Activated T-cell treated with anti-CD3 and anti-CD28 coated beads for 1 hour (primary cell): ENCODE data around the gene MRPL44.
"Not testable (repeated sequence)": the region's sequence is repeated elsewhere in the genome, so short reads cannot be mapped to it uniquely, and the experiment has no call there.

Source experiments
- DNase-seq: peaks from one replicate; pipeline ENCODE4 v3.0.0-alpha.2; 2020; ENCODE audit warnings: low read depth

Gene MRPL44

DNA sequence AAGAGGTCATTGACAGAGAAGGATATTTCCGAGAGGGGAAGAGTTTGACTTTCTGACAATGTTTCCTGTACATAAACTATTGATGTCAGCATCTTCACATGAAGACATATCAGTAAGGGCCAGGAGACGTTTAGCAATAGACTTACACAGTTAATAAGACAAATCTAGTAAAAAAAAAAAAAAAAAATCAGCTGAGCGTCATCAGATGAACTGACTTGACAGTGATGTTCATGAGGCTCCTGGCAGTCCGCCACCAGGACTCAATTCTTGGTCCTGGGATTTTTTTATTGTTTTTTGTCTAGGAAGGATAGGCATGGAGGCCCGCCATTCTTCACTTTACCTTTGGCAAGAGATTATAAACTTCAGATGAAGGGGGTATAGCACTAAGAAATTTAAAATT, 14.5 kb downstream of the MRPL44 start:
- DNase-seq = no peak

DNA sequence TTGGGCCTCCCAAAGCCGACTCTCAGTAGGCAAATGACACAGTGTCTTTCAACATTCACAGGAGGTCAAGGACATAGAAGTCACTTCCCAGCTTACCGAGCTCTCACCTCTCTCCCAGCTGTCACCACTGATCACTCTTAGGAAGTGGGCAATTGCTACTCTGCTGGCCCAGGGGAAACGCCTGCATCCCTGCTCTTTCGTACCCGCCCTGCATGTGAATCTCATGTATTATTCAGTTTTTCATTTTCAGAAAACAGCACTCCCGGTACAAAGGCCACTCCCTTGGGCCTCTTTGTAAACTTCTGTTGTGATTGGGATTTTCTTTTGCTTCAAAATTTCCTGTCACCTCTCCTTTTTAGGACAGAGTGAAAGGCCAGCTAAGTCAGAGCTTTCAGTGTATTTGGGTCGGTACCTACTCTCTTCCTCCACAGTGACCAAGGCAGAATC, 15.4 kb downstream of the MRPL44 start:
- DNase-seq = no peak

DNA sequence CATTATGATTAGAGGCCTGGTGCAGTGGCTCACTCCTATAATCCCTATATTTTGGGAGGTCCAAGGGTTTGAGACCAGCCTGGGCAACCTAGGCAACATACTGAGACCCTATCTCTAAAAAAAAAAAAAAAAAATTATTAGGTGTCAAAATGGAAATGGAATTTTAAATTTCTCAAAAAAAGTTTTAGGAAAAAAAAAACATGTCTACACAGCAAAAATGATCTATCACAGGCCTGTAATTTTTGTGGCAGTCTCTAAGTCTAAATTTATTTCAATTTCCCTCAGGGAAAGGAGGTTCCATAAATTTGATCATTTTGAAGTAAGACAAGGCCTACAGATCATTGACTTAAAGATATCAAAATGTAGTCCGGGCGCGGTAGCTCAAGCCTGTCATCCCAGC, 16.3 kb downstream of the MRPL44 start:
- no peak for DNase-seq

DNA sequence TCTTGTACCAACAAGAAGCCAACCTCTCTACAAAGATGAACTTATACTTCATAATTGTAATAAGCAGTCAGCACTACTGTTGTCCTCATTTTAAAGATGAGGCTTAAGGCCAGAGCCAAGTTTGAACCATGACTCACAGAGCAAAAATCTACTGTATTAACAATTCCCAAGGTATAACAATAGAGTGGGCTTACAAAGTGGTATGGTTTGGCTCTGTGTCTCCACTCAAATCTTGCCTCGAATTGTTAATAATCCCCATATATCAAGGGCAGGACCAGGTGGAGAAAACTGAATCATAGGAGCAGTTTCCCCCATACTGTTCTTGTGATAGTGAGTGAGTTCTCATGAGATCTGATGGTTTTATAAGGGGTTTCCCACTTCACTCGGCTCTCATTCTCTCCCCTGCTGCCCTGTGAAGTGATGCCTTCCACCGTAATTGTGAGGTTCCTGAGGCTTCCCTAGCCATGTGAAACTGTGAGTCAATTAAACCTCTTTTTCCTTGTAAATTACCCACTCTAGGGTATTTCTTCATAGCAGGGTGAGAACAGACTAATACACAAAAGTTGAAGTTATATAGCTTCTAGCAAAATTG, 19.5 kb downstream of the MRPL44 start:
- DNase-seq = no peak

DNA sequence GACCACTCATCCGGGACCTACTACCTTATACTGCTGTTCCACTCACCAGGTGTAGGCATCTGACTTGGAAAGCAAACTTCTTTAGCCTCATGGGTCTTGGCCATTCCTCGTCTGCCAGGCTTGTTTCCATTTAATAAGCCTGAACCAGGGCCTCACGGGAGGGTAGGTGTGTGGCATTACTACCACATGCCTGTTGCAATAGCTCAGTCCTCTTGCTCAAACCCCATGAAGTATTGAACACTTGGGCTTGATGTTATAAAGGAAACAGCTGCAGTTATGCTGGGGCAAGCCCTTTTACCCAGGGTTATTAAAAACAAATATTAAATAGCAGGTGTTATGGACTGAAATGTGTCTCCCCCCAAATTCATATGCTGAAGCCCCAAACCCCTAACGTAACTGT, 21.2 kb downstream of the MRPL44 start:
- DNase-seq = no peak

DNA sequence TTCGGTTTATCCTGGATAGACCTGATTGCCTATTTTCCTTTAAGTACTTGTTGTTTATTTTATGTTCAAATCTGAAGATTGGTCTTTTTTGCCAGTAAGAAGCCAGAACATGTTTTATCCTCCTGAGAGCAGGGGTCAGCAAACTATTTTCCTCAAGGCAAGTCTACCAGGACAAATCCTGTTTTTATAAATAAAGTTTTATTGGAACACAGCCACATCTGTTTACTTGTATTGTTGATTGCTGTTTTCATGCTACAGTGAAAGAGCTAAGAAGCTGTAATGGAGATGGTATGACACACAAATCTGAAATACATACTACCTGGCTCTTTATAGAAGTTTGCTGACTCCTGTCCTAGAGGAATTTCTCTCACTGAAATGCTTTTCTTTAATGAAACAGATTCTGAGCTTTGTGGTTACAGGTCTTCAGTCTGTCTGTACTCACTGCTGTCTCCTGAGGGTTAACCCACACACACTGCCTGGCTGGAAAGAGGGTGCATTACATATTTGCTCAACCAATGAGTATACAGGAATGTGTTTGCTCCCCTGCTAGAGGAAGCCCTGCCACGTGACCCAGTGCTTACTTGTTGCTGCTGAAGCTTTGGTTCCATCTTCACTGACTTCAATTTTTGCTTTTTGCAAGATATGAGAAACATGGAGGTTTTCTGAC, 22.6 kb downstream of the MRPL44 start:
- DNase-seq = no peak

DNA sequence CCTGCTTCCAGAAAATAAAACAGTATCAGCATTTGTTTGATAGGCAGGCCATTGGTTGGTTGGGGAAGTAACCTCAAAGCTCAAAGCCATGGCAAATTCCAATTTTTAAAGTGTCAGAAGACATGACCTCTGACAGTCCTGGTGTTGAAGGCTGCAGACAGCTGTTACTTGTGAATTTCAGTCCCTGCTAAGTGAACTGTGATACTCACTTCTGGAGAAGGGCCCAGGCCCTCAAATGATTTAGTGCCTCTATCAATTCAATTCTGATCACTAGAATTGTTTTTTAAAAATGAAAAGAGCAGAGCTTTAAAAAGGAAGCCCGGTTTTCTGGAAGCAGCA, 23.1 kb downstream of the MRPL44 start:
- no peak for DNase-seq

DNA sequence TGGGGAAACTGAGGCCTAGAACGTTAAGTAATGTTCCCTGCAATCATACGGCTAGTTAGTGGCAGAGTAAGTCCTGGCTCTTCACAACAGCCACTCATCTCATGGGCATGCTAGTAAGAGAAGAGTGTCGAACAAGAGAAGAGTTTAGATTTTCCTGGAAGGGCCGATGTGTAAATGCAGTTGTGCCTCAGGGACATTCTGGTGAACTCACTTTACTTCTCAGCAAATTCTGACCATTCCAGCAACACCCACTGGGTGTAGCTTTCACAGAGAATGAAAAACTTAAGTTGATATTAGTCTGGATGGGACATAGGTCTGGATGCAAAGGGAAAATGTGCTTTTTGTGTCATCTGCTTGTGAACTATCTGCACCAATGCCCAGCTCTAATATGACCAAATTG, 23.5 kb downstream of the MRPL44 start:
- no peak for DNase-seq

DNA sequence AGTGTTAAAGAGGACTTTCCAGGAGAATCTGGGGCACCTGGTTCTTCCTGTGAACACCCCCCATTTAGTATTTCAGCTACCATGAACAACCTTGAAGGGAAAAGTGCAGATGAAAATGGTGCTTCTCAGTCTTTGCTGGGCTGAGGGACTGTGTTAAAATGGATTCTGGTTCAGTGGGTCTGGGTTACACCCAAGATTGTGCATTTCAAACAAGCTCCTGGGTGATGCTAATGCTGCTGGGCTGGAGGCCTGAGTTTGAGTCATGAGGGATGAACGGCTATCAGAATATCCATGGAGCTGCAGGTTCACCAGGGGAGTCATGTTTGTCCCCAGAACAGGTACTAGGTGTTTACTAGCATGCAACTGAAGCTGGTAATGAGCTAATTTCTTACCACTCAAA, 24.0 kb downstream of the MRPL44 start:
- DNase-seq = no peak

DNA sequence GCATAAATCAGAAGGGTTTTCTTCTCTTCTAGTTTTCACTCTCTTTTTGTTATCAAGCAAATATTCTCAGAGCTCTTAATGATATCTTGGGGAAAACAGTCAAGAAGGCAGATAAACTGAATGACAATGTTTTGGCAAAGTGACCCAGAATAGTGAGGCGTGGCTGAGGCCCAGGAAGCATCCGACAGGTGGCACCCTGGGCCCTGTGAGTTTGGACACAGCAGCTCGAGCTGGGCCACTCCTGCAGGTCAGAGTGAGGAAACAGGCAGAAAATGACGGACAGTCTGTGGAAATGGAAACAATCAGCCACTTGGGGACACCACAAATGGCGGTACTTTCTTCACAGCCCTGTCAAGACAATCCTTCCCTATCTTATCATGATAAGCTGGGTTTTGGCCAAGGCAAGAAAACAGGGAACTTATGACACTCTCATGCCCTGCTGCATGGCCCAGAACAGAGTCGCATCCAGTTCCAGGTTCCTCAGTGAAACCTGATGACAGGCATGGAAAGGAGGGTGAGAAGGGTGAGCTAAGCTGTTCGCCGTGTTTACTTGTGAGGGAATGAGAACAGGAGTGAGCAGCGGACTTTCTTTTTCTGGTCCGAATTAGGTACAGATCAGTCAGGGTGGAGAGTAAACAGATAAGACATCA, 32.1 kb downstream of the MRPL44 start:
- DNase-seq = no peak

DNA sequence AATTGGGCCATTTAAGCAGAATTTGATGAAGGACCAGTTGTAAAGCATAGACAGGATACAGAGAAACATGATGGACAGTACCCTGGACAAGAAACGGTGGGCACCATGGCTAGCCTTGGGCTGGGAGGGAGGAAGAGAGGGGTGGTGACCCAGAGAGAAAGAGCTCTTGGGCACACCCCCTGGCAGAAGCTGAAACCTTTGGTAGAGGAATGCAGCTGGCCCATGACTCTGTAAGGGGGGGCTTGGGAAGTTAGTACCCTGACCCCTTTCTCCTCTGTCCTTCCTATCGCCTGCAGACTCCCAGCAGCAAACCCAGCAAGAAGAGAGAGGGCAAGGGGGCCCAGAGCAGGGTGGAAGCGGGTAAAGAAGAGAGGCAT, 32.6 kb downstream of the MRPL44 start:
- no peak for DNase-seq

DNA sequence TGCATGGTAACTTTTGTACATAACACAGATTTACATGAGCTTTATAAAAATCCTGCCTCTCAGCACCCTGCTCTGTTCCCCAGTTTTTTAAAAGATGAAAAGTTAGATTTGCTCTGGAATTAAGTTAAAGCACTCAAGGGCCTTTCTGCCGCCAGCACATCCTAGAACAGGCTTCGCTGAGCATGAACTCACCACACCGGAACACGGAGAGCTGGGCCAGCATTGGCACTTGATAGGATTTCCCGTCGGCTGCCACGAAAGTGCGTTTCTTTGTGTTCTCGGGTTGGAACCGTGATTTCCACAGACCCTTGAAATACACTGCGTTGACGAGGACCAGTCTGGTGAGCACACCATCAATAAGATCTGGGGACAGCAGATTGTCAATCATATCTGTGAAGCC, 34.3 kb downstream of the MRPL44 start:
- no peak for DNase-seq

DNA sequence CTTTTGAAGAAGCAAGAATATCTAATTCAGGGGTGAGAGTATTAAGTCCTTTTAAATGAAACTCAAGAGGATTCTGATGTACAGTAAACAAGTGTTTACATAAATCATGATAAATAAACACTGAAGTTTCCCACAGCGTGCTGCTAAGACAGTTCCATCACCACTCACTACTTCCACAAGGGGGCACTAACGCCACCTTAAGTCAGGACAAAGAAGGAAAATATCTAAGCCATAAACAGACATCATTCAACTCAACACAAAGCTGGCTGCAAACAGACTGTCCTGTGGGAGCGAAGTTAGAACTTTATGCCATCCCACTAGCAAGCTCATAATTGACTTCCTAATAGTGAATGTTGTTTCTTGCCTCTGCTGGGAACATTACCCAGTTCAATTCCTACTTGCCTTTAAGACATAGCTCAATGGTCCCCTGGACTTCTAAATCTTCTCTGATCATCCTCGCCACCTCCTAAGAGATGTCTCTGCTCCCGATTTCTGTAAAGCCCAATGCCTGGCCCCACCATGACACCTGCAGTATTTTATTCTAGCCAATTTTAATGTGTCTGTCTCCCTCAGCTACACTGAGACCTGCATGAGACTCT, 36.5 kb downstream of the MRPL44 start:
- DNase-seq = peak; percentile 49

DNA sequence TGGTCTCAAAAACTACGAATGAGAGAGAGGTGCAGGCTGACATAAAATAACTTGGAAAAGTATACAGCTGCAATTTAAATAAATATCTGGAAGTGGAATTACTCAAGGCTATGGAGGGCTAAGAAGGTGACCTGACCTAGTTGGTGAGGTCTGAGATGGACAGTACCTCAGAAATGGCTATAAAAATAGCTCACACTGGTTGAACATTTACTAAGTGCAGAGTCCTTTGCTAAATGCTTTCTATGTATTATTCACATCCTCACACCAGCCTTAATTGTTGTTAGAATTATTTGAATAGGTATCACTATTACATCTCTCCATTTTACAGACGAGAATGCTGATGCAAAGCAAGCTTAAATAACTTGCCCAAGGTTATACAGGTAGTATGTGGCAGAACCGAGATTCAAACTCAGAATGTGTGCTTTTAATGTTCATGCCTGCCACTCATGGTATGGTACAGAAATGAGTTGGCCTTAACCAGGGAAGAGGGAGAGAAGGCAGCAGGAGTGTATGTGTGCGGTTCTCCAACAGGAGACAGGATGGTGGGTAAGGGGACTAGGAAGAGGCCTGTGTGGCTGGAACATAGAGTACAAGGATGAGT, 37.4 kb downstream of the MRPL44 start:
- no peak for DNase-seq

DNA sequence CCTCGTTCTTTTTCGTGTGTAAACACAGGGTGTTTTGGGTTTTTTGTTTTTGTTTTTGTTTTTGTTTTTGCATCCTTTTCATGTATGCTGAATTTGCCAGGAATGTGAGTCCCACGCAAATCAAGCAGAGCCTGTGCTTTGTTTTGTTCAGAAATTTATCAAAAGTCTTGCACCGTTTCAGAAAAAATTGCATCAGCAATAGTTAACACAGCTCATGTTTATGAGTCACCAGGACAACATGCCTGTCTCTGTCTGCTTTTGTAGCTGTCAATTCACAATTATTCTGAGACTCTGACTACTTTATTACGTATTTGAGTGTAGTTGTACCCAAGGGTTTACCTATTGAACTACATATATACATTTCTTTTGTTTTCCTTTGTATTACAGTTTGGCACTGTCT, 38.3 kb downstream of the MRPL44 start:
- no peak for DNase-seq

DNA sequence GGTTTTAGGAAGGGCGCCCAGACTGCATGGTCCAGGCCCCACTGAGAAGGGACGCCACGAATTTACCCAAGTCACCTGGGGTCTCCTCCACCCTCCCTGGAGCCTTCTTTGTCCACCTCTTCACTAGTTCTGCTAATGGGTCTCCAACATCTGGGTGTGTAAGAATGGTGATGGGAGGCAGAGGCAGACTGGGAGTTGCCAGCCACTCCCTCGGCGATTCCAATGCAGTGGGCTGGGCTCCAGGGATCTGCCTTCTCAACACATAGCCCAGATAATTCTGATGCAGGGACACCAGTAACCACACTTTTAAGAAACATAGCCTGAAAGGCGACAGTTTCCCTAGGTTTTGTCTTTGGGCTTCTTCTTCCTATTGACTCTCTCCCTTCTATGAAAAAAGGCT, 39.1 kb downstream of the MRPL44 start:
- DNase-seq = no peak

DNA sequence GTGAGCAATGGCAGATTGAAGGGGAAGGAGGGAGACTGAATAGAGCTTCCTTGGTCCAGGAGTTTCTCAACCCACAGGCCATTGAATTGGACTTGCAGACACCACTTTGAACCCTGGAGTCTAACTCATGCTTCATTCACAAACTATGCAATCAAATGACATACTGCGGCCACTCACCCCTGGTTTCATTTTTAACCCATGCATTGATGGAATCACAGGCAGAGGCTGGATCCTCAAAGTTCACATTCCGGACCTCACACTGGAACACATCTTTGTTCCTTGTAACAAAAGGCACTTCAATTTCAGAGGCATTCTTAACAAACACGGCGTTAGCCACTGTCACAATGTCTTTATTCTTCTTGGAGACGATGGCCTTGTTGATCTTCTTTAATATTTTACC, 40.7 kb downstream of the MRPL44 start:
- DNase-seq = no peak

DNA sequence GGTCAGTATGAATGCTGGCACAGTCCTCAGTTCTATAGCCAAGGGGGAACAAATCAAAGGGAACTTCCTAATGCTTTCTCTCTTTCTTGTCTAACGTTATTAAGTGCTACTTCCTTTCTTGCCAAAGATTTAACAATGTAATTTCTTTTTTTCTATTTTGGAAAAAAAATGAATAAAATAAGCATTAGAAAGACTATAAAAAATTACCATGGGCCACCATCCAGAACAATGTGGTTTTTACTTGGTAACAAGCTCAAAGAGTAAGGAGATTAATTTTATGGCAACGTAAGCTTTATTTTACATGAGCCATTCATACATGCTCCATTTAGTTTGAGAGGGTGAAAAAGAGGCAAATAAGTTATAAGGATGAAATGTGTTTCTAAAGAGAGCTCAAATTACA, 41.7 kb downstream of the MRPL44 start:
- DNase-seq = no peak

DNA sequence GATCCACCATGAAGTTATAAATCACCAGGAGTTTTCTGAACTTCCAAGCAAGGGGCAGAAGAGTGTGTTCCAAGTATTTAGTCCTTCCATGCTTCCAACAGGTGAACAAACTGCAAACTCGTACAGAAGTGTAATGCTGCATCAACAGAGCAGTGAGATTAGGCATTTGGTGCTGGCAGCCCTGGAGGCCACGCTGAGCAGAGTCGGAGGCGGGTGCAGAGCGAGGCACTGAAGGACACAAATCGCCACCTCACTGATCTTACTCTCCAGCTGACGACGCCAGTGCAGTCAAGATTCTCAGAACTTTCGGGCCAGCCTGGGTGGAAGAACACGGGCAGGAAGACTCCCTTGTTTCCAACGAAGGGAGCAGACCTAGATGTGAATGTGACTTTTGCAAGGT, 42.6 kb downstream of the MRPL44 start:
- DNase-seq = no peak

DNA sequence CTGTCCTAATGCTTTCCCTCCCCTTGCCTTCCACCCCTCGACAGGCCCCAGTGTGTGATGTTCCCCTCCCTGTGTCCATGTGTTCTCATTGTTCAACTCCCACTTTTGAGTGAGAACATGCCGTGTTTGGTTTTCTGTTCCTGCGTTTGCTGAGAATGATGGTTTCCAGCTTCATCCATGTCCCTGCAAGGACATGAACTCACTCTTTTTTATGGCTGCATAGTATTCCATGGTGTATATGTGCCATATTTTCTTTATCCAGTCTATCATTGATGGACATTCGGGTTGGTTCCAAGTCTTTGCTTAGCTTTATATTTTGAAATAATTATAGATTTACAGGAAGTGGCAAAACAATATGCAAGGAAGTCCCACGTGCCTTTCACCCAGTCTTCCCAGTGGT, 43.4 kb downstream of the MRPL44 start:
- not testable (repeated sequence) for DNase-seq

DNA sequence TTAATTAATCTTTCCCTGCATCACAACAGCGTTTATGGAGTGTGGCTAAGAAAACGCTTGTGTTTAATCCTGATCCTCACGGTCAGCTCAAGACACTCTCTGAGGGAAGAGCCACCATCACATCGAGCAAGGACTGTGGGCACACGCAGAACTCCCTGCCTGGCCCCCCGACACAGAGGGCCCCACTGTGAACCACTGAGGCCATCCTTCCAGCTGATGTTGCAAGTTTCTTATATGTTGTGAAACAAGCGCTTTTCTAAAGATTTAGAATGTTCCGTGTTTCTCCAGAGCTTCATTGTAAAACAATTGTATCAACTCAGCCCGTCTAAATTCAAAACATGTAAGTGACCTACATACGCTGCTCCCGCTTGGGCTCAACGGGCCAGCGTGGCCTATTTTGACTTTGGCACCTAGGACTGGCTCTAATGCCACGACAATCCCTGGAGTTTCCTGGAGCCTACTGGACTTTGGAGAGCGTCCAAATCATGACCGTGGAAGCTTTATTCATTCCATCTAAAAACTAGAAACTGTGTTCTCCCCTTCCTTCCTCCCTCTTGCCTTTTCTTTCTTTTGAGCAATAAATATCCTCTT, 46.9 kb downstream of the MRPL44 start:
- DNase-seq = no peak

DNA sequence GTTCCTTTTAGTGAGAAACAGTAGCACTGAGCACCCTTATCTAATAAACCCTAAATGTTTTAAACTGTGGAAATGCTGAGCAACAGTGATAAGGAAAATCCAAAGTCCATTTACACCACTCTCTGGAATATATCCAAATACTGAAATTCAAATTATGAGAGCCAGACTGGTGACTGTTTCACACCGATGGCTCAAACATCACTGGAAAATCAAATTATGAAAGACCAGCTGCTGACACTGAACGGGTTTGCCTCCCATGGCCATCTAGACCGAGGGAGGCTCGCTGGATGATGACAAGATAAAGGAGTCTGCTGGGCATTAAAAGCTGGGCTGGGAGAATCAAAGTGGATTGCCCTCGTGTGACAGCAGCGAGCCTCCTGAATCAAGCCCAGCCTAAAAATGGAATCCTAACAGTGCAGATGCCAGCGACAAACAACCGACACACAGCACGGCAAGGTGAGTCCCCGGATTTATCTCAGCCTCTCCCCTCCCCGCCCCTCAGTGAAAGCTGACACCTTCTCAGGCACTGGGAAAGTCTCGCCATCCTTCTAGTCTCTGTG, 51.5 kb downstream of the MRPL44 start:
- DNase-seq = no peak
